ENCODE data around the gene B4GALT4. TPM values are rescaled to one million over a fixed set of nuclear protein-coding genes. Genes with fewer than 3 reads are reported as not detected.

The B4GALT4 gene
- total and polyA plus RNA-seq, 9 donors, result 14.4 to 26.6 (median 23.7) TPM

DNA sequence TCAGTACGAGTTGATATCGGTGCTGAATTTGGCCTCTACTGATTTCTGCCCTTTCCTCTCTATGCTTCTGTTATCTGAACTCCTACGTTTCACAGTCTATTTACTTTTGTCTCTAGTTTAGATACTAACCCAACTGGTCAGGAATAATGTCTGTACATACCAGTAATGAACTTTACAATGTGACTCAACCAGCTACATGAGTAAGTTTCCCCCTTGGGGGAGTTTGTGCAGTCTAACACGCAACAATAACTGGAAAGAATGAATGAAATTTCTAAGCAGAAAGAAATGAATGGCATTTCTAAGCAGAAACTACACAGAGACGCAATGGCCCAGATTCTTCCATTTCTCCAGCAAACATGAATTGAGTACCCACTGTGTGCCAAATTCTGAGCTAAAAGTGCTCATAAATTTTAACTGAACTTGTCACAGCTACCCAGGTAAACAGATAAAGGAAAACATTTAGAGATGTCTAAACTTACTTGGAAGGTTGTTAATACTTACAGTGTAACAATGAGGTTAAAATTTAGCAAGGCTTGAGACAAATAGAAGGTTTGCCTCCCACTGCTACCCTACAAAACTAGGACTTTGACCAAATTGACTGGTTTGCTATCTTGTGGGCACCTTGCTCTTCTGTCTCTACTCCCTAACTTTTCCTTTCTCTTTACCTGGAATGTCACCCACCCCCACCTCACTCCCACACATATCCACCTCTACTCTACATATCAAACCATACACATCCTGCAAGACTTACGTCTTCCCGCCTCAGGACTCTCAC, 55.7 kb downstream of the B4GALT4 start:
- no peak overlapping the region for H3K27ac ChIP-seq
- intact Hi-C loops (cut with DNase I), result no loop called here
- H3K9me3 ChIP-seq, result no peaks in the 10 kb centered on the region
- no peak overlapping the region for H3K4me3 ChIP-seq
- H3K27me3 ChIP-seq, result no peaks in the 10 kb centered on the region
- TF ChIP-seq, protein P1, sequence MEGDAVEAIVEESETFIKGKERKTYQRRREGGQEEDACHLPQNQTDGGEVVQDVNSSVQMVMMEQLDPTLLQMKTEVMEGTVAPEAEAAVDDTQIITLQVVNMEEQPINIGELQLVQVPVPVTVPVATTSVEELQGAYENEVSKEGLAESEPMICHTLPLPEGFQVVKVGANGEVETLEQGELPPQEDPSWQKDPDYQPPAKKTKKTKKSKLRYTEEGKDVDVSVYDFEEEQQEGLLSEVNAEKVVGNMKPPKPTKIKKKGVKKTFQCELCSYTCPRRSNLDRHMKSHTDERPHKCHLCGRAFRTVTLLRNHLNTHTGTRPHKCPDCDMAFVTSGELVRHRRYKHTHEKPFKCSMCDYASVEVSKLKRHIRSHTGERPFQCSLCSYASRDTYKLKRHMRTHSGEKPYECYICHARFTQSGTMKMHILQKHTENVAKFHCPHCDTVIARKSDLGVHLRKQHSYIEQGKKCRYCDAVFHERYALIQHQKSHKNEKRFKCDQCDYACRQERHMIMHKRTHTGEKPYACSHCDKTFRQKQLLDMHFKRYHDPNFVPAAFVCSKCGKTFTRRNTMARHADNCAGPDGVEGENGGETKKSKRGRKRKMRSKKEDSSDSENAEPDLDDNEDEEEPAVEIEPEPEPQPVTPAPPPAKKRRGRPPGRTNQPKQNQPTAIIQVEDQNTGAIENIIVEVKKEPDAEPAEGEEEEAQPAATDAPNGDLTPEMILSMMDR (IDR thresholded peaks at IDR 0.05), result no peak
- TF ChIP-seq EP300 (IDR thresholded peaks at IDR 0.05) (no peak), POLR2A (IDR thresholded peaks at IDR 0.05) (no peak)
- no peaks in the 10 kb centered on the region for H3K36me3 ChIP-seq
- WGBS, 3 donors, result 72 to 79% (median 78%) methylated on average over 7 of the region's 7 CpGs
- no peak for DNase-seq
- H3K4me1 ChIP-seq (ENCODE audit: insufficient read depth), result no peaks in the 10 kb centered on the region

DNA sequence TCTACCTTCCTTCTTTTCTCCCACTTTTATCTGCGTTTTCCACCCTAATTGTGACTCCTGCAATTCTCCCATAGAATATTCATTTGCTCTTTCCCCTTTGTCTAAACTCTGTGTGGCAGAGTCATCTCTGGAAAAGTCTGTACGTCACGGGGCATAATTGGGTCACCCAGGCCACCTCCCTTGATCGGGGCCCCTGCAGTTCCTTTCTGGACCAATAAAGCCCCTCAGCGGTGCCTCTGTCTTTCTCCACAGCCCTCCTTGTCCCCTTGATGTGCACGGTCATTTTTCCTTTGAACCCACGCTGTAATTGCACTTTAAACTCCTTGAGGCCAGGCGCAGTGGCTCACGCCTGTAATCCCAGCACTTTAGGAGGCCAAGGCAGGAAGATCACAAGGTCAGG, 56.6 kb downstream of the B4GALT4 start:
- no peak for DNase-seq
- H3K4me1 ChIP-seq (ENCODE audit: insufficient read depth), result no peaks in the 10 kb centered on the region
- WGBS, 3 donors, result 79% methylated on average over 9 of the region's 9 CpGs
- no peak overlapping the region for H3K27ac ChIP-seq
- H3K4me3 ChIP-seq, result no peak overlapping the region
- H3K9me3 ChIP-seq, result no peaks in the 10 kb centered on the region
- TF ChIP-seq POLR2A (IDR thresholded peaks at IDR 0.05), result no peak
- TF ChIP-seq EP300 (IDR thresholded peaks at IDR 0.05), result no peak
- TF ChIP-seq, protein P1 (IDR thresholded peaks at IDR 0.05), result no peak
- no peaks in the 10 kb centered on the region for H3K36me3 ChIP-seq
- no peaks in the 10 kb centered on the region for H3K27me3 ChIP-seq
- intact Hi-C loops (cut with DNase I), result no loop called here

DNA sequence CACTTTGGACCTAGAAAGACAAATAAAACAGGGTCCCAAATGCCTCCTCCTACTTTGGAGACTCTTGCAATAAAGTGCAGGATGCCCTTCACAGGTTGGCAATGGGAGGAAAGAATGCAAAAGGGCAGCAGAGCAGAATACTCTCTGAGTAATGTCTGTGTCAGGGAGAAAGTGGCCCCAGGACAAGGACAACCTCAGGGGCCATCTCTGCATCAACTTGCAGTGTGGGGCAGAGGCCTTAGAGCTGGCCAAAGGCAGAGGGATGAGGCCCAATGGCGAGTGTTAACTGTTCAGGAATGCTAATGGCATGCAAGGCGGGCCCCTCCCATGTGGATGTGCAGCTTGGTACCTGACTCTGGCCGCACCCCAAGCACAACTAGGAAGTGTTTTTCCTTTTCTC, 58.9 kb downstream of the B4GALT4 start:
- TF ChIP-seq, protein P1 (IDR thresholded peaks at IDR 0.05), result no peak
- TF ChIP-seq EP300 (IDR thresholded peaks at IDR 0.05) (no peak), POLR2A (IDR thresholded peaks at IDR 0.05) (no peak)
- no peaks in the 10 kb centered on the region for H3K36me3 ChIP-seq
- WGBS, 3 donors, result 66 to 74% (median 70%) methylated on average over 3 of the region's 3 CpGs
- no peaks in the 10 kb centered on the region for H3K4me1 ChIP-seq (ENCODE audit: insufficient read depth)
- H3K27me3 ChIP-seq, result no peaks in the 10 kb centered on the region
- H3K9me3 ChIP-seq, result no peaks in the 10 kb centered on the region
- H3K27ac ChIP-seq, result no peak overlapping the region
- intact Hi-C loops (cut with DNase I), result no loop called here
- DNase-seq, result no peak
- no peak overlapping the region for H3K4me3 ChIP-seq

DNA sequence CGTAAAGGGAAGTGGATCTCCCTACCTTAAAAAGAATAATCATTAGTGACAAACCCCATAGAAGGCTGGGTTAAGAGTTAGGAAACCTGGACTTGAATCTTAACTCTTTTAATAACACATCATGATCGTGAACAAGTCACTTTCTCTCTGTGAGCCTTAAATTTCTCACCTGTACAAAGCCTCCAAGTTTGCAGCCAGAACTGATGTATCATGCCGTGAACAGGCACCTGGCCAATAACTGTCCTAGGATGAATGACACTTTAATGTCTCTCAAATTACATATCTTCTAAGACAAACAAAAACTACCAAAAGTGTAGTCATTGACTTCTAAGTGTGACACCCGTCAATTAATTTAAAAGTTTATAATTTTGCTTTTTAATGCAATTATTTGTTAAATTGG, 63.4 kb downstream of the B4GALT4 start:
- Histone ChIP-seq H3K36me3 (no peaks in the 10 kb centered on the region), H3K27me3 (no peaks in the 10 kb centered on the region), H3K4me3 (no peak overlapping the region), H3K4me1 (ENCODE audit: insufficient read depth) (no peaks in the 10 kb centered on the region), H3K27ac (no peak overlapping the region), H3K9me3 (no peaks in the 10 kb centered on the region)
- no peak for DNase-seq
- intact Hi-C loops (cut with DNase I), result no loop called here
- 84 to 88% (median 86%) methylated on average over 4 of the region's 4 CpGs for WGBS, 3 donors
- TF ChIP-seq, protein P1 (IDR thresholded peaks at IDR 0.05), result no peak
- TF ChIP-seq POLR2A (IDR thresholded peaks at IDR 0.05), result no peak
- TF ChIP-seq EP300 (IDR thresholded peaks at IDR 0.05), result no peak
